SK-N-SH treated with all-trans-retinoic acid at 6 μM for 48 hours (cell line): ENCODE measurements around the gene EHD4.

Experiments
- CREB5 ChIP-seq: fragments of 250-450 bp; sonication (Bioruptor Pico); IDR thresholded peaks from 2 replicates; pipeline ENCODE4 v1.5.1; 2020; ENCODE audit warnings: low read depth, mild to moderate bottlenecking, moderate library complexity
- PATZ1 ChIP-seq: fragments of 250-450 bp; sonication (Bioruptor Pico); IDR thresholded peaks from 2 replicates; pipeline ENCODE4 v1.8.0; 2020; ENCODE audit warnings: mild to moderate bottlenecking, moderate library complexity, borderline replicate concordance
- POU6F1 ChIP-seq: fragments of 250-450 bp; sonication (Bioruptor Pico); IDR thresholded peaks from 2 replicates; pipeline ENCODE4 v1.8.0; 2021; ENCODE audit warnings: low read depth, mild to moderate bottlenecking, moderate library complexity, borderline replicate concordance
- PPARA ChIP-seq: fragments of 250-450 bp; sonication (Bioruptor Pico); IDR thresholded peaks from 2 replicates; pipeline ENCODE4 v1.5.0; 2020; ENCODE audit warnings: mild to moderate bottlenecking, borderline replicate concordance
- RARB ChIP-seq: fragments of 250-450 bp; sonication (Bioruptor Pico); IDR thresholded peaks from 2 replicates; pipeline ENCODE4 v1.8.0; 2021; ENCODE audit warnings: mild to moderate bottlenecking, moderate library complexity
- TSHZ2 ChIP-seq: fragments of 250-450 bp; sonication (Bioruptor Pico); IDR thresholded peaks from 2 replicates; pipeline ENCODE4 v1.5.0; 2020; ENCODE audit warnings: mild to moderate bottlenecking, moderate library complexity
- ZC3H10 ChIP-seq: fragments of 250-450 bp; sonication (Bioruptor Pico); IDR thresholded peaks from 2 replicates; pipeline ENCODE4 v1.5.1; 2021; ENCODE audit warnings: mild to moderate bottlenecking, moderate library complexity
- ZFP30 ChIP-seq: fragments of 450-650 bp; formaldehyde crosslinking; IDR thresholded peaks from 2 replicates; pipeline ENCODE4 v1.5.0; 2022; ENCODE audit warnings: mild to moderate bottlenecking, moderate library complexity
- ZNF70 ChIP-seq: fragments of 450-650 bp; formaldehyde crosslinking; IDR thresholded peaks from 2 replicates; pipeline ENCODE4 v1.5.0; 2020; ENCODE audit warnings: mild to moderate bottlenecking, moderate library complexity
- ZNF8 ChIP-seq: fragments of 450-650 bp; formaldehyde crosslinking; IDR thresholded peaks from 2 replicates; pipeline ENCODE4 v1.5.0; 2020; ENCODE audit warnings: mild to moderate bottlenecking, moderate library complexity

GRCh38 chr15:41849861-41850260 lies 122.5 kb downstream of the EHD4 start:
- no peak for TF ChIP-seq PATZ1 (CRISPR knock-in tag)
- no peak for TF ChIP-seq PPARA (CRISPR knock-in tag)
- TF ChIP-seq CREB5 (CRISPR knock-in tag), result no peak
- TF ChIP-seq ZNF70 (CRISPR knock-in tag), result no peak
- TF ChIP-seq POU6F1, result no peak
- TF ChIP-seq ZFP30 (CRISPR knock-in tag), result no peak
- no peak for TF ChIP-seq RARB (CRISPR knock-in tag)
- no peak for TF ChIP-seq ZC3H10
- TF ChIP-seq ZNF8 (CRISPR knock-in tag), result no peak
- TF ChIP-seq TSHZ2, result no peak
